Right cardiac atrium (tissue), 5 donors: ENCODE data around the gene OPN1MW. TPM values are rescaled to one million over a fixed set of nuclear protein-coding genes. Genes with fewer than 3 reads are reported as not detected.
"Not testable (repeated sequence)": the region's sequence is repeated elsewhere in the genome, so short reads cannot be mapped to it uniquely, and the experiment has no call there.

Source experiments
- ATAC-seq, 2 donors: fragments of 200-7000 bp; cut with Tn5 transposase; one replicate each; pipeline versions ENCODE4 v1.8.0 to v1.9.1; 2020; ENCODE audit warnings: moderate library complexity in 2 of 2, mild to moderate bottlenecking in 1 of 2
- DNase-seq, 3 donors: peaks; one replicate each; pipeline ENCODE4 v3.0.0-alpha.2; 2020
- H3K27ac ChIP-seq: one replicate; pipeline ENCODE4 v1.5.1; 2013; ENCODE audit warnings: mild to moderate bottlenecking, low read length, control low read depth, moderate library complexity
- H3K27me3 ChIP-seq: one replicate; pipeline ENCODE4 v1.6.1; 2013; ENCODE audit not compliant: control insufficient read depth, insufficient read depth
- H3K4me1 ChIP-seq: one replicate; pipeline ENCODE4 v1.6.1; 2013; ENCODE audit warnings: low read length; ENCODE audit not compliant: control insufficient read depth, insufficient read depth
- H3K4me3 ChIP-seq: one replicate; pipeline ENCODE4 v1.5.1; 2013; ENCODE audit warnings: low read length, control low read depth
- H3K9me3 ChIP-seq: one replicate; pipeline ENCODE4 v1.6.1; 2013; ENCODE audit warnings: low read length; ENCODE audit not compliant: control insufficient read depth
- WGBS: extraction: QIAGEN DNeasy Blood & Tissue Kit; methylation state at CpG from one replicate; pipeline ENCODE4 v1.1.7; 2013; 5-methylcytosine and 5-hydroxymethylcytosine counted together
- intact Hi-C, 4 donors: fragments of 100-400 bp; cut with DNase I; formaldehyde crosslinking; loops; one replicate each; pipeline versions ENCODE4 v1.11.0 to v1.14.0; 2022 to 2023
- polyA plus RNA-seq: library from polyadenylated mRNA; stranded (reverse); fragments of 200-250 nt; gene quantifications from one replicate; pipeline ENCODE4 v1.2.3, GENCODE V29; 2013
- total RNA-seq, 4 donors: library from RNA; stranded (reverse); fragmentation: NEBNext Ultra II Directional; extraction: Animal tissue kit (Norgen Biotek cat#: 25700); gene quantifications; one replicate each; pipeline ENCODE4 v1.2.1, GENCODE V29; 2021
- donor health status: healthy with polysubstance abuse.
- donor health status: DM: no; HTN: yes; CAD: no.
- donor health status: DM: no; HTN: no; CAD: no.
- donor health status: DM: no; HTN: yes; CAD: no; lungs with severe emphysema.
- donor health status: DM: yes; HTN: yes; CAD: no.

OPN1MW gene
- total and polyA plus RNA-seq, 5 donors: not detected

DNA sequence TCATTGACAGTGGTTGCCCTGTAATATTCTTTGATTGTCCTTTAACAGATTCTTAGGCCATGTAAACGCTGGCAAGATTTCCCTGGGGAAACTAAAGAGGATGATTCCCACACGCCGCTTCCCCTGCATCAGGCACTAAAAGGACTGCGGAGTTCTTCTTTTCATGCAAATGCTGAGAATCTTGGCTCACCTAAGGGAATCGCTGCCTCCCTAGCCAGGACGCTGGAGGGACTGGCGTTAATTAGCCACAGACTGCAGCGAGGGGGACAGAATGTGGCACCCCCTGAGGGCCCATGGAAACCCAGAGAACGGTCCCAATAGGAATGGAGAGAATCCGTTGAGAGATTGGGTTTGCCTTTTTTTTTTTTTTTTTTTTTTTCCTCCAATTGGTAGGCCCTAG lies 29.1 kb downstream of the OPN1MW start:
- DNase-seq, H3K9me3 ChIP-seq, H3K27me3 ChIP-seq, intact Hi-C loops, H3K4me3 ChIP-seq, H3K4me1 ChIP-seq, ATAC-seq, H3K27ac ChIP-seq: not testable (repeated sequence)
- no CpG with 5 or more reads among the region's 10 CpGs for WGBS

DNA sequence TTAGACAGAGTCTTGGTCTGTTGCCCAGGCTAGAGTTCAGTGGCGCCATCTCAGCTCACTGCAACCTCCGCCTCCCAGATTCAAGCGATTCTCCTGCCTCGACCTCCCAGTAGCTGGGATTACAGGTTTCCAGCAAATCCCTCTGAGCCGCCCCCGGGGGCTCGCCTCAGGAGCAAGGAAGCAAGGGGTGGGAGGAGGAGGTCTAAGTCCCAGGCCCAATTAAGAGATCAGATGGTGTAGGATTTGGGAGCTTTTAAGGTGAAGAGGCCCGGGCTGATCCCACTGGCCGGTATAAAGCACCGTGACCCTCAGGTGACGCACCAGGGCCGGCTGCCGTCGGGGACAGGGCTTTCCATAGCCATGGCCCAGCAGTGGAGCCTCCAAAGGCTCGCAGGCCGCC lies 37.1 kb downstream of the OPN1MW start, which contains the start of gene OPN1MW2:
Gene OPN1MW2, plus strand, starts transcription at position 301 of the 400 bp plus-strand sequence. Its CDS starts 60 bp downstream, at position 361.
- DNase-seq, H3K27me3 ChIP-seq, H3K9me3 ChIP-seq, ATAC-seq, intact Hi-C loops, H3K4me3 ChIP-seq, H3K4me1 ChIP-seq, H3K27ac ChIP-seq: not testable (repeated sequence)
- no CpG with 5 or more reads among the region's 16 CpGs for WGBS

DNA sequence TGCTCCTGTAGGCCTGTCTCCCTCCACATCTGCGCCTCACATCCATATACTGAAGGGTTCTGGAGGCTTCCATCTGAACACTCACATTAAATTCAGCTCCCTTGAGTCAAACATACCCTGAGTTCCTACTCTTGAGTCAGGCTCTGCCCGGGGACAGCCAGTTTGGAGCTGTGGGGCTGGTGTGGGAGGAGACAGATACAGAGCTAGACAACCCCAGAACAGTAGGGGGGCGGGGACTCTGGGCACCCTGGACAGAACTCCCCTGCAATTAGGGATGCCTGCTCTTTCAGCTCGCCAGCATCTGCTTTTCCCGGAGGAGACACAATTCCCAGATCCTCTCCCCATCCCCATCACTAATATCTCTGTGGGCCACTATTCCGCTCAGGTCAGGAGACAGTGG lies 42.9 kb downstream of the OPN1MW start:
- no CpG with 5 or more reads among the region's 6 CpGs for WGBS
- not testable (repeated sequence) for H3K4me1 ChIP-seq

DNA sequence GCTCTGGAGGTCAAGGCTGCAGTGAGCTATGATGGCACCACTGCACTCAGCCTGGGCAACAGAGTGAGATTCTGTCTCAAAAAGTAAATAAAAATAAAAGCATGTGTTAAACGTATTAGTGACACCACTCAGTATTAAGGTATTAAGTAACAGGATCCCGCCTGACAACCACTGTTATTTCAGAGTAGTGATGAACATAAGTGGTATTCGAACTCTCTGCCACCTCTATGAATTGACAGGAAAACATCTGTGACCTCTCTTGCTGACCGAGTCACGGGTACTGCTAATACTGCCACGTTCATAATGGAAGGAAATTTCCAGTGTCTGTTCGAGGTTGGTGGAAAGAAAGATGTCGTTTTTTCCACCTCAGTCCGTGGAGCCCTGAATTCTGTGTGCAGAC lies 44.3 kb downstream of the OPN1MW start:
- DNase-seq, intact Hi-C loops, H3K4me1 ChIP-seq, H3K4me3 ChIP-seq, H3K27me3 ChIP-seq, ATAC-seq, H3K9me3 ChIP-seq, H3K27ac ChIP-seq: not testable (repeated sequence)
- no CpG with 5 or more reads among the region's 9 CpGs for WGBS

More for the DNA sequence above, 42.9 kb downstream of the OPN1MW start:
- ATAC-seq, DNase-seq, H3K27me3 ChIP-seq, H3K9me3 ChIP-seq, intact Hi-C loops, H3K27ac ChIP-seq, H3K4me3 ChIP-seq: not testable (repeated sequence)

DNA sequence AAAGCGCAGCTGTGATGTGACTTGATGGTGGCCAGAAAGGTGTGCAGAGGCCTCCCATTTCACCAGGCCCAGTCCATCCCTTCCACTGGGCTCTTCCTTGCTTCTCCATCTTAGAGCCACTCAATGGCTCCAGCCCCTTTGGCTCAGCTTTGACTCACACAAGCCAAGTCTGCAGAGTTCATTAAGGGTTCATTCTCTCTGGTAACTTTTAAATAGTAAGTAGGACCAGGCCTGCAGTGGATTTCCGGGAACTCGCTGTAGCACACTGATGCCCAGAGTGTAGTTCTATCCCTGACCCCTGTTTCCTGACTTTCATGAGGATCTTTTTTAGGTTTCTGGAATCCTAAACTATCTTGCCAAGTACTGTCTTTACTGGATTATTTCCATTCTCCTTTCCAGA lies 49.0 kb downstream of the OPN1MW start:
- H3K4me1 ChIP-seq, intact Hi-C loops, H3K27me3 ChIP-seq, H3K4me3 ChIP-seq, H3K9me3 ChIP-seq, DNase-seq, H3K27ac ChIP-seq: not testable (repeated sequence)
- no CpG with 5 or more reads among the region's 3 CpGs for WGBS
- ATAC-seq: peak; percentile 64 to 85

DNA sequence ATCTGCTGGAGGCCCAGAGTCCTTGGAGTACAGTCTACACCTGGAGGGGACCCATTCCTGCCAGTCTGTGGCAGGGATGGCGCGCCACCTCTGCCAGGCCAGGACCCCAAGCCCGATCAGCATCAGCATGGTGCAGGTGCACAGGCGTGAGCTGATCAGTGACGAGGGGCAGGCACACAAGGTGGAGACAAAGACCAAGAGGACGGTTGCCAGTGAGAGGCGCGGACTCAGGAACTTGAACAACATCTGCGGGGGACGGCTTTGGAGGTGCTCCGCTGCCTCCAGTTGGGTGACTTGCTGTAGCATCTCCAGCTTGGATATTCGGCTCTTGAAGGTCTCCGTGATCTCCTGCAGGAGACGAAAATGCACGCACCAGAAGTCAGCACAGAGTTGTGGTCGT lies 51.2 kb downstream of the OPN1MW start:
- ATAC-seq, H3K4me1 ChIP-seq, H3K4me3 ChIP-seq, H3K27me3 ChIP-seq, H3K27ac ChIP-seq, H3K9me3 ChIP-seq, DNase-seq, intact Hi-C loops: not testable (repeated sequence)
- no CpG with 5 or more reads among the region's 16 CpGs for WGBS

DNA sequence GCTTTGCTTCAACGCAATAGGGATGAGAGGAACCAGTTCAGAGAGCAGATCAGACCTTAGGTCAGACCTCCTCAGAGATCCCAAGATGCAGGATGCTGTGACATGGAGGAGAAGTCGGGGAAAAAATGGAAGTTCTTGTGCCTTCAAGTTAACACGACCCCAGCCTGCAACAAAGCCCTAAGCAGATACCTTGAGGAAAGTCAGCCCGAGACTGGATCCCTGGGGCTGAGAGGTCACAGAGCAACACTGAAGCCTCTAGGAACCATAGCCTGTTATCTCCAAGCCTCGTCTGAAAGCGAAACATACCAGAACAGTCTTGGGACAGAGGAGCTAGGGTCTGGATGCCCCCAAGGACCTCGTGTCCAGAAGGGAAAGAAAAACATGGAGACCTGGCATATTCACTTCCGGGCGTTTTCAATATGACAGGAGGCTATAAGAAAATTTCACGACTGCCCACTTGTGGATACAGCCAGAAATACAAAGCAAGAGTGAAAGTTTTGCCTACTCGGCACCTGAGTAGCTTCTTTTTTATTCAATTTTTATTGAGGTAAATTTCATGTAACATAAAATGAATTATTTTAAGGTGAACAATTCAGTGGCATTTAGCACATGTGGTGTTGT lies 56.7 kb downstream of the OPN1MW start:
- H3K4me1 ChIP-seq, H3K4me3 ChIP-seq, H3K9me3 ChIP-seq, H3K27ac ChIP-seq, intact Hi-C loops, H3K27me3 ChIP-seq, ATAC-seq: not testable (repeated sequence)
- no CpG with 5 or more reads among the region's 11 CpGs for WGBS
- DNase-seq: peak in 1 of 3 donors; percentile 1

DNA sequence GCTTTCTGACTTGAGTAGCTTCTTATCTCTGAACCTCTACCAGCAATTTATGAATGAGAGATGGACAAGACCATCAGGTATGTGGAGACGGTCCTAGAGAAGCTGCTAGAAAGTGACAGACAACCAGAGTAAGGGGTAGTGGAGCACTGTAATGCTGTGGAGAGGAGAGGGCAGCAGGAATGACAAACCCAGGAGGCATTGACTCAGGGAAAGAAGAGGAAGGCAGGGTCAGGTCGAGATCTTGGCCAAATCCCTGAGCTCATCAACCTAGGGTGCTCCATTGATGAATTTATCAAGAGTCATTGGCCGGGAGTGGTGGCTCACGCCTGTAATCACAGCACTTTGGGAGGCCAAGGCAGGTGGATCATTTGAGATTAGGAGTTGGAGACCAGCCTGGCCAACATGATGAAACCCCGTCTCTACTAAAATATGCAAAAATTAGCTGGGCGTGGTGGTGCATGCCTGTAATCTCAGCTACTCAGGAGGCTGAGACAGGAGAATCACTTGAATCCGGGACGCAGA lies 57.6 kb downstream of the OPN1MW start:
- H3K27ac ChIP-seq, H3K4me1 ChIP-seq, DNase-seq, ATAC-seq, H3K9me3 ChIP-seq, H3K4me3 ChIP-seq, intact Hi-C loops, H3K27me3 ChIP-seq: not testable (repeated sequence)
- WGBS: no CpG with 5 or more reads among the region's 8 CpGs

Other genes with a start within 250 kb of the OPN1MW start
- gene NAA10, start 247.6 kb upstream of the OPN1MW start, total RNA-seq: 10 to 100 TPM; 61.1 to 75.5 (median 66.2) TPM
- 108 TPM for gene NAA10, start 247.6 kb upstream of the OPN1MW start, polyA plus RNA-seq
- 10 to 100 TPM; 14.0 to 17.7 (median 15.7) TPM for gene RENBP, start 238.0 kb upstream of the OPN1MW start, total RNA-seq
- 13.3 TPM for gene RENBP, start 238.0 kb upstream of the OPN1MW start, polyA plus RNA-seq
- gene HCFC1, start 210.8 kb upstream of the OPN1MW start, total RNA-seq: 10 to 100 TPM; 26.9 to 41.4 (median 32.9) TPM
- gene HCFC1, start 210.8 kb upstream of the OPN1MW start, polyA plus RNA-seq: 17.3 TPM
- 10 to 100 TPM in 2 of 4 donors, 1 to 10 TPM in 2; 7.6 to 11.9 (median 10.4) TPM for gene TMEM187, start 209.8 kb upstream of the OPN1MW start, total RNA-seq
- gene TMEM187, start 209.8 kb upstream of the OPN1MW start, polyA plus RNA-seq: 6.8 TPM
- gene IRAK1, start 162.7 kb upstream of the OPN1MW start, total RNA-seq: 10 to 100 TPM; 33.2 to 53.2 (median 43.0) TPM
- gene IRAK1, start 162.7 kb upstream of the OPN1MW start, polyA plus RNA-seq: 28.2 TPM
- 10 to 100 TPM; 41.2 to 50.2 (median 45.2) TPM for gene MECP2, start 84.9 kb upstream of the OPN1MW start, total RNA-seq
- gene MECP2, start 84.9 kb upstream of the OPN1MW start, polyA plus RNA-seq: 34.9 TPM
- not detected for gene OPN1LW, start 38.4 kb upstream of the OPN1MW start, total RNA-seq
- gene OPN1LW, start 38.4 kb upstream of the OPN1MW start, polyA plus RNA-seq: not detected
- gene OPN1MW2, start 37.2 kb downstream of the OPN1MW start, total RNA-seq: not detected
- not detected for gene OPN1MW2, start 37.2 kb downstream of the OPN1MW start, polyA plus RNA-seq
- gene OPN1MW3, start 75.0 kb downstream of the OPN1MW start, total RNA-seq: not detected
- not detected for gene OPN1MW3, start 75.0 kb downstream of the OPN1MW start, polyA plus RNA-seq
- gene TEX28, start 112.5 kb downstream of the OPN1MW start, total RNA-seq: not detected
- gene TEX28, start 112.5 kb downstream of the OPN1MW start, polyA plus RNA-seq: not detected
- 10 to 100 TPM in 1 of 4 donors, 1 to 10 TPM in 3; 5.5 to 11.9 (median 9.1) TPM for gene TKTL1, start 113.2 kb downstream of the OPN1MW start, total RNA-seq
- 6.0 TPM for gene TKTL1, start 113.2 kb downstream of the OPN1MW start, polyA plus RNA-seq
- gene FLNA, start 192.0 kb downstream of the OPN1MW start, total RNA-seq: 100 to 1,000 TPM; 262 to 363 (median 298) TPM
- 271 TPM for gene FLNA, start 192.0 kb downstream of the OPN1MW start, polyA plus RNA-seq
- 10 to 100 TPM; 58.5 to 72.9 (median 60.0) TPM for gene EMD, start 196.7 kb downstream of the OPN1MW start, total RNA-seq
- gene EMD, start 196.7 kb downstream of the OPN1MW start, polyA plus RNA-seq: 86.1 TPM
- 1,000 to 10,000 TPM; 2,034 to 2,544 (median 2,211) TPM for gene RPL10, start 215.8 kb downstream of the OPN1MW start, total RNA-seq
- 2,857 TPM for gene RPL10, start 215.8 kb downstream of the OPN1MW start, polyA plus RNA-seq
- gene DNASE1L1, start 226.7 kb downstream of the OPN1MW start, total RNA-seq: 10 to 100 TPM; 47.3 to 52.6 (median 51.2) TPM
- 60.5 TPM for gene DNASE1L1, start 226.7 kb downstream of the OPN1MW start, polyA plus RNA-seq
- gene TAFAZZIN, start 228.9 kb downstream of the OPN1MW start, total RNA-seq: 10 to 100 TPM; 38.0 to 45.0 (median 39.0) TPM
- gene TAFAZZIN, start 228.9 kb downstream of the OPN1MW start, polyA plus RNA-seq: 43.9 TPM
- 10 to 100 TPM; 73.7 to 83.8 (median 77.4) TPM for gene ATP6AP1, start 246.1 kb downstream of the OPN1MW start, total RNA-seq
- 63.1 TPM for gene ATP6AP1, start 246.1 kb downstream of the OPN1MW start, polyA plus RNA-seq